Measurements from ENCODE around the gene RRAS. TPM values are rescaled to one million over a fixed set of nuclear protein-coding genes. Genes with fewer than 3 reads are reported as not detected.

RRAS gene
- total RNA-seq, 4 donors from 2014 or later: 12.4 to 26.2 (median 24.2) TPM

GRCh38 chr19:49653466-49653806 lies 13.5 kb upstream of the RRAS start:
- Histone ChIP-seq H3K9me3 (no peaks in the 10 kb centered on the region), H3K27me3 (no peaks in the 10 kb centered on the region), H3K4me3 (no peak overlapping the region), H3K4me1 (no peaks in the 10 kb centered on the region), H3K36me3 (peaks cover 0 to 86% of the 10 kb centered on the region in 2 donors), H3K27ac (no peak overlapping the region)
- ATAC-seq: no peak
- in situ Hi-C loops (cut with MboI; ENCODE audit: low sequenced_read_pairs in 4 of 4) (no loop called here), intact Hi-C loops (cut with DNase I; ENCODE audit: low total_unique reads) (no loop called here)
- TF ChIP-seq, protein P1, sequence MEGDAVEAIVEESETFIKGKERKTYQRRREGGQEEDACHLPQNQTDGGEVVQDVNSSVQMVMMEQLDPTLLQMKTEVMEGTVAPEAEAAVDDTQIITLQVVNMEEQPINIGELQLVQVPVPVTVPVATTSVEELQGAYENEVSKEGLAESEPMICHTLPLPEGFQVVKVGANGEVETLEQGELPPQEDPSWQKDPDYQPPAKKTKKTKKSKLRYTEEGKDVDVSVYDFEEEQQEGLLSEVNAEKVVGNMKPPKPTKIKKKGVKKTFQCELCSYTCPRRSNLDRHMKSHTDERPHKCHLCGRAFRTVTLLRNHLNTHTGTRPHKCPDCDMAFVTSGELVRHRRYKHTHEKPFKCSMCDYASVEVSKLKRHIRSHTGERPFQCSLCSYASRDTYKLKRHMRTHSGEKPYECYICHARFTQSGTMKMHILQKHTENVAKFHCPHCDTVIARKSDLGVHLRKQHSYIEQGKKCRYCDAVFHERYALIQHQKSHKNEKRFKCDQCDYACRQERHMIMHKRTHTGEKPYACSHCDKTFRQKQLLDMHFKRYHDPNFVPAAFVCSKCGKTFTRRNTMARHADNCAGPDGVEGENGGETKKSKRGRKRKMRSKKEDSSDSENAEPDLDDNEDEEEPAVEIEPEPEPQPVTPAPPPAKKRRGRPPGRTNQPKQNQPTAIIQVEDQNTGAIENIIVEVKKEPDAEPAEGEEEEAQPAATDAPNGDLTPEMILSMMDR (IDR thresholded peaks at IDR 0.05 in 4 of 5, conservative IDR thresholded peaks at IDR 0.05 in 1 of 5): no peak
- no peak for TF ChIP-seq POLR2A (IDR thresholded peaks at IDR 0.05)
- no peak for DNase-seq

GRCh38 chr19:49652551-49653465 lies 12.9 kb upstream of the RRAS start:
- H3K36me3 ChIP-seq: peaks cover 0 to 84% of the 10 kb centered on the region in 2 donors
- ATAC-seq (no peak), DNase-seq (no peak)
- no peaks in the 10 kb centered on the region for H3K4me1 ChIP-seq
- no peaks in the 10 kb centered on the region for H3K9me3 ChIP-seq
- no peaks in the 10 kb centered on the region for H3K27me3 ChIP-seq
- intact Hi-C loops (cut with DNase I; ENCODE audit: low total_unique reads) (no loop called here), in situ Hi-C loops (cut with MboI; ENCODE audit: low sequenced_read_pairs in 4 of 4) (no loop called here)
- H3K27ac ChIP-seq: no peak overlapping the region
- H3K4me3 ChIP-seq: no peak overlapping the region
- no peak for TF ChIP-seq POLR2A (IDR thresholded peaks at IDR 0.05)
- TF ChIP-seq, protein P1 (IDR thresholded peaks at IDR 0.05 in 4 of 5, conservative IDR thresholded peaks at IDR 0.05 in 1 of 5): no peak

DNA sequence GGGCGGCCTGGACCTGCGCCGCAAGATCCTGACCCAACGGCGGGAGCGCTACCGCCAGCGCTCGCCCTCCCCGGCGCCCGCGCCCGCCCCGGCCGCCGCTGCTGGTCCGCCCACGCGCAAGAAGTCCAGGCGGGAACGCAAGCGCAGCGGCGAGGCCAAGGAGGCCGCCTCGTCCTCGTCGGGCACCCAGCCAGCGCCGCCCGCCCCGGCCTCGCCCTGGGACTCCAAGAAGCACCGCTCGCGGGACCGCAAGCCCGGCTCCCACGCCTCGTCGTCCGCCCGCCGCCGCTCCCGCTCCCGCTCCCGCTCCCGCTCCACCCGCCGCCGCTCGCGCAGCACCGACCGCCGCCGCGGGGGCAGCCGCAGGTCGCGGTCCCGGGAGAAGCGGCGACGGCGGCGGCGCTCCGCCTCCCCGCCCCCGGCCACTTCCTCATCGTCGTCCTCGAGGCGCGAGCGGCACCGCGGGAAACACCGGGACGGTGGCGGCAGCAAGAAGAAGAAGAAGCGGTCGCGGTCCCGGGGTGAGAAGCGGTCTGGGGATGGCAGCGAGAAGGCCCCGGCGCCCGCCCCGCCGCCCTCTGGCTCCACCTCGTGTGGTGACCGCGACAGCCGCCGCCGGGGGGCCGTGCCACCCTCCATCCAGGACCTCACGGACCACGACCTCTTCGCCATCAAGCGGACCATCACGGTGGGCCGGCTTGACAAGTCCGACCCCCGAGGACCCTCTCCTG lies 12.0 kb upstream of the RRAS start:
- in situ Hi-C loops (cut with MboI; ENCODE audit: low sequenced_read_pairs in 4 of 4): no loop called here
- DNase-seq: no peak
- no peak overlapping the region for H3K4me3 ChIP-seq
- no peaks in the 10 kb centered on the region for H3K9me3 ChIP-seq
- peaks cover 0 to 84% of the 10 kb centered on the region in 2 donors for H3K36me3 ChIP-seq
- intact Hi-C loops (cut with DNase I; ENCODE audit: low total_unique reads): no loop called here
- H3K27me3 ChIP-seq: no peaks in the 10 kb centered on the region
- no peak overlapping the region for H3K27ac ChIP-seq
- no peak for TF ChIP-seq POLR2A (IDR thresholded peaks at IDR 0.05)
- TF ChIP-seq, protein P1 (IDR thresholded peaks at IDR 0.05 in 4 of 5, conservative IDR thresholded peaks at IDR 0.05 in 1 of 5): no peak
- H3K4me1 ChIP-seq: no peaks in the 10 kb centered on the region
- ATAC-seq: no peak

GRCh38 chr19:49651029-49651819 lies 11.3 kb upstream of the RRAS start:
- H3K27me3 ChIP-seq: no peaks in the 10 kb centered on the region
- no peaks in the 10 kb centered on the region for H3K4me1 ChIP-seq
- intact Hi-C loops (cut with DNase I; ENCODE audit: low total_unique reads): no loop called here
- H3K36me3 ChIP-seq: peaks cover 0 to 84% of the 10 kb centered on the region in 2 donors
- H3K9me3 ChIP-seq: no peaks in the 10 kb centered on the region
- in situ Hi-C loops (cut with MboI; ENCODE audit: low sequenced_read_pairs in 4 of 4): no loop called here
- DNase-seq: no peak
- H3K4me3 ChIP-seq: no peak overlapping the region
- ATAC-seq: no peak
- no peak overlapping the region for H3K27ac ChIP-seq
- TF ChIP-seq, protein P1 (IDR thresholded peaks at IDR 0.05 in 4 of 5, conservative IDR thresholded peaks at IDR 0.05 in 1 of 5): no peak
